Hematopoietic multipotent progenitor cell treated with erythropoietin and hydrocortisone succinate and interleukin-3 and kit ligand, for 15 days (in vitro differentiated cells): ENCODE data around the gene ITGA5.

Experiments used
- DNase-seq: peaks from one replicate; pipeline ENCODE4 v3.0.0-alpha.2; 2015; ENCODE audit warnings: low spot score

ITGA5 gene

DNA sequence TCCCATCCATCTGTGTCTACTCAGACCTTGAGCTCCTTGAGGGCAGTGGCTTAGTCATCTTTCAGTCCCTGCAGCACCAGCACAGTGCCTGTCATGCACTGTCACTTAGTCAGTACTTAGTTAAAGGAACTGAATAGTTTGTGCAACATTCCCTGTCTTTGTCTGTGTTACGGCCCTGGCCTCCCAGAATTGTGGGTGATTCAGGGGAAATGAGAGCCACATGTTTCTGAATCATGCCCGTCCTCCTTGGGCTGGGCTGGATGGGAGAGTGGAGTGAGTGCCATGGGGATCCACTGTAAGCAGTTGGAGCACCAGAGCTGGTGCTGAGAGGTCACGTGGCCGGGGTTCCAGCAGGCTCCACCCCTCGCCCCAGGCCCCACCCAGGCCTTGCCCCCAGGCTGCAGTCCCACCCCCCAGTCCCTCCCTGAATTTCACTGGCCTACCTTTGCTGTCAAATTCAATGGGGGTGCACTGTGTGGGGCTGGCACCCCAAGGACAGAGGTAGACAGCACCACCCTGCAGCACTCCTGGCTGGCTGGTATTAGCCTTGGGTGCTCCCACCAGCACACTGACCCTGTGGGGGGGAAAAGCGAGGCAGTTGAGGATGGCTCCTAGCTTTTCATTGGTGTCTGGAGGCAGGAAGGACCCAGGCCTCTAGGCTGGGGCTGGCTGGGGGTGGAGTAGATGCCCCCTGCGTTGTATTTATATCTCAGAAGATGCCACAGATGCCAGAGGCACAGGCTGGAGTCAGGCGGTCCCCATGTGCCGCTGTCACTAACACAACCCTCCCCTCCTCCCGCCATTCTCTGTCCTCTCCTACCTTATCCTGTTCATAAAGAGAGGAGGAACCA lies 7.5 kb downstream of the ITGA5 start:
- no peak for DNase-seq

DNA sequence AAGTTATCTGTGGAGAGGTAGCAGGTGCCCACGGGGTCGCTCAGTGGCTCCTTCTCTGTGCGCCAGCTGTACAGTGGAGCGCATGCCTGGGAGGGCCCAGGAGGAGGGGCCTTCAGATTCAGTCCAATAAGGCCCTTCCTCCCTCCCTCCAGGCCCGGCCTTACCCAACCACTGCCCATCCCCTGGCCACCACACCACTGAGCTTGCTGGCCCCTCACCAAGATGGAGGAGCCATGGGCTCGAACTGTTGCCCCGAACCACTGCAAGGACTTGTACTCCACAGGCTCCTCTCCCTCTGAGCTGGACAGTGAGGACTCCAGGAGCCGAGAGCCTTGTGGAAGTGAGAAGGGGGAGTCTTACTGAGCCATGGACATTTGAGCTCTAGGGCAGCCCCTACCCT lies 9.8 kb downstream of the ITGA5 start:
- no peak for DNase-seq

GRCh38 chr12:54407183-54407905 lies 11.7 kb downstream of the ITGA5 start:
- no peak for DNase-seq

DNA sequence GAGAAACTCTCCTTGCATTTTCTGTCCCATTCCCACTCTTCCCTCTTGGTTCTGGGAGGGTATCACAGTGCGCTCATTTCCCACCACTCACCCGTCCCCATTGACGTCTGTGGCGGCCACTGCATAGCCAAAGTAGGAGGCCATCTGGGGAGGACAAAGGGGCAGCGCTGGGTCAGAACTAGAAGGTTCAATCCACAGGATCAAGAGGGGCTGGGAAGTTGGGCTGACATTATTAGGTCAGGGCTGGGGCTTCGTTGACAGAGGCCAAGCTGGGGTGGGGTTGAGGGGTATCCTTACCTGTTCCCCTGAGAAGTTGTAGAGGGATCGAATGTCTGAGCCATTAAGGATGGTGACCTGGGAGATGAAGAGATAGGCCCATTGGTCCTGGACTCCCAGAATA lies 13.5 kb downstream of the ITGA5 start:
- no peak for DNase-seq

- DNase-seq, result no peak
Measured at GRCh38 chr12:54405106-54405505, 14.0 kb downstream of the ITGA5 start.

- DNase-seq, result peak; percentile 69
Measured at GRCh38 chr12:54404061-54405004, 14.7 kb downstream of the ITGA5 start.

GRCh38 chr12:54401119-54401518 lies 17.9 kb downstream of the ITGA5 start:
- no peak for DNase-seq

DNA sequence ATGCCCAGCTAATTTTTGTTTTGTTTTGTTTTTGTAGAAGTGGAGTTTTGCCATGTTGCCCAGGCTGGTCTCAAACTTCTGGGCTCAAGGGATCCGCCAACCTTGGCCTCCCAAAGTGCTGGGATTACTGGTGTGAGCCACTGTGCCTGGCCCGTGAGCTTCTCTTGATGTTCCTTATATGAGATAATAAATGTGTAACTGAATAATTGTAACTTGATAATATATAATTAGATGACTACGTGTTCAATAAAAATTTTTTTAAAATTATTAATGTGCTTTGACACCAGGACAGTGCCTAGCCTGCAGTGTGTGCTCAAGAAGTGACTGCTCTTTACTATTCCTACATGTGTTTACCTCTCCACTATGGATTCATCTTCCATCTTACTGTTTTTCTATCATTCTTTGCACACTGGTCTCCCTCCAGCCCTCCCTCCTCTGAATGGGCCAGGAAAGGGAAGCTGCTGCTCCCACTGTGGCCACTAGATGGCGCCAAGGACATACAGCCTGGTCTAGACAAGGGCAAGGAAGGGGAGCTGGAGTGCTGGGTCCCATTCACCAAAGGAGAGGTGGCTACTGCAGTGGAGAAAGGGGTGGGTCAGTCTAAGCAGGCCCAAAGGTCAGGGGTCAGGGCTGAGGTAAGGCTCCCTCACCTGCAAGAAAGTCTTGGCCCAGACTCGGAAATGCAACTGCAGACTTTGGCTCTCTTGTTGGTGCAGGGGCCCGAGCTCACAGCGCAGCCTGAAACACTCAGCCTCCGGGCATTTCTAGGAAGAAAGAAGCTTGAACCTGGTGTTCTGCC lies 19.9 kb downstream of the ITGA5 start:
- peak; percentile 80 for DNase-seq

DNA sequence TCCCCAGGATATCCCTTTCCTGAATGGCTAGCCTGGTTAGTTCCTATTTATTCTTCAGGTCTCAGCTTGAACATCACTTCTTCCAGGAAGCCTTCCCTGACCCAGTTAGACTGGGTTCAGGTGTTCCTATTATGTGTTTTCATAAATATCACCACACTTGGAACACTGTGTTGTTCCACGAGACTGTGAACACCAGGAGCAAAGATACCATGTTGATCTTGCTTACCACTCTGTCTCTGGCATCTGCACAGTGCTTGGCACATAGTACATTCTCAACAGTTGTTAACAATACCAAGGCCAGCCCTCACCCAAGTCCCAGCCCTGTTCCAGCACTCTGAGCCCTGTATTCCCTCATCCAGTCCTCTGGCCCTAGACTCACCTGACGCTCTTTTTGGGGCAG lies 20.8 kb downstream of the ITGA5 start:
- no peak for DNase-seq

- DNase-seq, result no peak
Measured at GRCh38 chr12:54397157-54397556, 21.9 kb downstream of the ITGA5 start.

DNA sequence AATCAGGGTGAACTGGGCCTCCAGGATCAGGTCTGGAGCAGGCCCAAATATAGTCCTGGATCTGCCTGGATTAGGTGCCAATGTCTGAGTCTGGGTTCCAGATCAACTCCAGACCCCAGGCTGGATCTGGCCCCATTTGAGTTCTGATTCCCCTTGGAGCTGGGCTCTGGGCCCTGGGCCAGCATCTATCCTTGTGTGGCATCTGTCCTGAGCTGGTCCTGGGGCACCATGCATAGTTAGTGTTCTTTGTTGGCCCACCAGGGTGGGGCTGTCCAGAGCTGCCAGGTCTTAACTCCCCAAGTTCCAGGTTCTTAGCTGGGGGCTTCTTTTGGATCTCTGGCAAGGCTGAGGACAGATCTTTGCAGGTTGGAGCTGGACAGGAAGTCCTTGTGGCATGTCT lies 23.5 kb downstream of the ITGA5 start:
- no peak for DNase-seq

- DNase-seq, result no peak
Measured at GRCh38 chr12:54394986-54395385, 24.1 kb downstream of the ITGA5 start.

- peak; percentile 70 for DNase-seq
Measured at GRCh38 chr12:54394281-54394719, 24.8 kb downstream of the ITGA5 start.

DNA sequence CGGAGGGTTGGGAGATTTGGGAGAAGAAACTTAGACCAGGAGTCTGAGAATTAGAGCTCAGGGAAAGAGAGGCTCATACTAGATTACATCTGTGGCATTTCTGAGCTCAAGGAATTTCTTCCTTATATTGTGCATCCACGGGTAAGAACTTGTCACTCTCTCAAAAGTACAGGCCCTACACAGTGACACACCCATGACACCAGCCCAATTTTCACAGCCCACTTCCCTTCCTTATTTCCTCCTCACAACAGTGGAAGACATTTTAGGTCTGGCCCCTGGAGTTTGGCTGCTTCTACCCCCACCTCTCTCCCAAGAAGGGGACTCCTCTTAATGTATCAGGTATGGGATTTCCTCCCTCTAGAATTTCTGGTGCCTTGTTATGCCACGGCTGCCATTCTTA lies 25.3 kb downstream of the ITGA5 start:
- DNase-seq, result no peak

- no peak for DNase-seq
Measured at GRCh38 chr12:54393207-54393609, 25.9 kb downstream of the ITGA5 start.

GRCh38 chr12:54392485-54393206 lies 26.4 kb downstream of the ITGA5 start:
- DNase-seq, result no peak

GRCh38 chr12:54390668-54391551 lies 28.2 kb downstream of the ITGA5 start:
- no peak for DNase-seq

GRCh38 chr12:54390176-54390667 lies 28.8 kb downstream of the ITGA5 start:
- DNase-seq, result no peak

- DNase-seq, result no peak
Measured at GRCh38 chr12:54389607-54390175, 29.4 kb downstream of the ITGA5 start.
